GM21390 (cell line): ENCODE results near the gene ATP5IF1.

ENCODE experiments used
- ATAC-seq: cut with Tn5 transposase; IDR thresholded peaks from one replicate; pipeline ENCODE4 v1.9.1; 2021; ENCODE audit not compliant: unreplicated experiment

ATP5IF1 gene

DNA sequence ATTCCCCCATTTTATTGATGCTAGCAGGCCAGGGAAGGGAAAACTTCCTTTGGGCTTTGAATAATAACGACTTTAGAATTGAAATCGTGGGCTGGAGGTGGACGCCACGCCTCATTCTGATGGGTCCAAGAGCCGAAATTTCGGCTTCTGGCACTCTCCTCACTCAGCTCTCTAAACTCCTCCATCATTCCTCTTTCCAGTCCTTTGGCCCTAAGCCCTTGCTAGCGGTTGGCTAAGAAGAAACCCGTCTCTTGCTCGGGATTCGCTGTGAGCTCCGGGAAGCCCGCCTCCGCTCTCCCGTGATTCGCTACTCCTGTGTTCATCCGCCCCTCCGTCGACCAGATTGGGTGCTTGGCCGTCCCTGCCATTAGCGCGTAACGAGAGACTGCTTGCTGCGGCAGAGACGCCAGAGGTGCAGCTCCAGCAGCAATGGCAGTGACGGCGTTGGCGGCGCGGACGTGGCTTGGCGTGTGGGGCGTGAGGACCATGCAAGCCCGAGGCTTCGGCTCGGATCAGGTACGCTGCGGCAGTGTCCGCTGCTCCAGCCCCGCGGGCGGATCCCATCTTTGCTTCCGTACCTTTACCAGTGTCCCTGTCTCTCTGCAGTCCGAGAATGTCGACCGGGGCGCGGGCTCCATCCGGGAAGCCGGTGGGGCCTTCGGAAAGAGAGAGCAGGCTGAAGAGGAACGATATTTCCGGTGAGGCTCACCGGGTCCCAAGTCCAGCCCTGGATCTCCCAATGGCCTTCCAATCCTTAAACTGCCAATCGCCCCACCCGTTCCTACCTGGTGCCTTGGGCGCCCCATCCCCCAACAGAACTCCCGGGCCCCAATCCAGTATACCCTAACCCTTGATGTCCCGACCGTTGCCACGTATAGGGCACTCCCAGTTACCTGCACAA is at the start of gene ATP5IF1:
TSS of gene ATP5IF1 (plus strand) at position 370 of the 901 bp plus-strand sequence. CDS start at position 430, 60 bp downstream.
- peak; percentile 80 for ATAC-seq

DNA sequence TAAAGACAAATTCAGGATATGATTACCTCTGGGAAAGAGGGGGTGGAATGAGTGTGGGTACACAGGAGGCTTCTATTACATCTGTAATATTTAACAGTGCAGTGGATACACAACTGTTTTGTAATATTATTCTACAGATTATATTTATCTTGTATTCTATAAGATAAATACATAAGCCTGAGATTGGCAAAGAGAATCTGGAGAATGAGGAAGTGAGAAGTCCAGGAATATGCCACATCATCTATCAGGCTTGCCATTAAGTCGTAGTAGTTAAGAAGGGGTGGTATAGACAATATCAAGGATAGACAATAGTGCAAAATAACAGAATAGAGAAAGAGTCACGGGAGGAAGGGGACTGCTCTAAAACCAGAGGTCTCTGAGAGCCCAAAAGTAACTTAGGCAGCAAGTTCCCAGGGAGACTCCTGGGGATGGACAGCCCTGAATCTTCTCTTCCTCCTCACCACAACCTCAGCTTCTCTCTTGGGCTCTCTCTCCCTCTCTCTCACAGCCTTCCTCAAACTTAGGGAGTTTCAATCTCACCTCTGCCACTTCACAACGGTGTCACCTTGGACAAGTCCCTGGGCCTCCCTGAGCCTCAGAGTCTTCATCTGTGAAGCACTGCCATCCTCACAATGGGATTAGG is 45.5 kb upstream of the ATP5IF1 start:
- no peak for ATAC-seq

DNA sequence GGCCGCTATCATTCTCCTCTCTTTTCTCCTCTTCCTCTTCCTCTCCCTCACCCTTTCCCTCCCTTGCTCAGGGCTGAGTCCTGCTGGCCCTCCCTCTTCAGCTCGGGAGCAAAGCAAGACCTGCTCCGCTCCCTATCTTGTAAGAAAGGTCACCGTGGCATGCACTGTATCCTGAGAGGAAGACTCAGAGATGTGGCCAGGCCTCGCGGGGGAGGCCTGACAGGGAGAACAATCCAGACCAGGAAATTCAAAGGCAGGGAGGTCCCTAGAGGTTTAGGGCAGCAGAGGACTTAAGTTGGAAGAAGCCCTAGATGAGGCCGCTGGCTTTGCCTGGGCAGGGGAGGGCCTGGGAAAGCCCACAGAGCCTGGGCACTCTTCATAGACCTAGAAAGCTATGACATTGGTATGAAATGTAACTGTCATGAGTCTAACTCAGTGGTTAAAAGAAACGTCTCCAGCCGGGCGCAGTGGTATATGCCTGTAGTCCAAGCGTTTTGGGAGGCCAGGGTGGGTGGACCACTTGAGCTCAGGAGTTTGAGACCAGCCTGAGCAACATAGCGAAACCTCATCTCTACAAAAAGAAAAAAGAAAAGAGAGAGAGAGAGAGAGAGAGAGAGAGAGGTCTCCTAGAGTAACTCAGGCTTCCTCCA is 44.8 kb upstream of the ATP5IF1 start:
- no peak for ATAC-seq

GRCh38 chr1:28193701-28194161 is 42.2 kb upstream of the ATP5IF1 start:
- no peak for ATAC-seq

- ATAC-seq: no peak
Measured at GRCh38 chr1:28194326-28195035, 41.4 kb upstream of the ATP5IF1 start.

DNA sequence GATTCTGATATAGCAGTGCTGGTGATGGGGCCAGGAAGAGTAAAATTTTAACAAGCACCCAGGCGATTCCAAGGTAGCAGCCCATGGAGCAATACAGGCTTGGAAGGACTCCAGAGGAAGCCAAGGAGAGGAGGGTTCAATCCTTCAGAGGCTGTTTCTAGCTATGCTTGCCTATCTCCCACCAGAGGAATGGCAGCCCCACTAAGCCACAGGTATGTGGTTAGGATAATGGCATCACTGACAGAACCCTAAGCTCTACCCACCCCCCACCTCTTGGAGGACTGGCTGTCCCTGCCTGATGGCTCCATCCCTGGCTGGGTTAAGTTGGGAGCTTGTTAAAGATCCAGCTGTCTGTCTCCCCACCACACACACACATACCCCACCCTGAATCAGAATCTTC is 40.1 kb upstream of the ATP5IF1 start:
- ATAC-seq: no peak

GRCh38 chr1:28196330-28196729 is 39.6 kb upstream of the ATP5IF1 start:
- no peak for ATAC-seq

- ATAC-seq: no peak
Measured at GRCh38 chr1:28197682-28198415, 38.1 kb upstream of the ATP5IF1 start.

DNA sequence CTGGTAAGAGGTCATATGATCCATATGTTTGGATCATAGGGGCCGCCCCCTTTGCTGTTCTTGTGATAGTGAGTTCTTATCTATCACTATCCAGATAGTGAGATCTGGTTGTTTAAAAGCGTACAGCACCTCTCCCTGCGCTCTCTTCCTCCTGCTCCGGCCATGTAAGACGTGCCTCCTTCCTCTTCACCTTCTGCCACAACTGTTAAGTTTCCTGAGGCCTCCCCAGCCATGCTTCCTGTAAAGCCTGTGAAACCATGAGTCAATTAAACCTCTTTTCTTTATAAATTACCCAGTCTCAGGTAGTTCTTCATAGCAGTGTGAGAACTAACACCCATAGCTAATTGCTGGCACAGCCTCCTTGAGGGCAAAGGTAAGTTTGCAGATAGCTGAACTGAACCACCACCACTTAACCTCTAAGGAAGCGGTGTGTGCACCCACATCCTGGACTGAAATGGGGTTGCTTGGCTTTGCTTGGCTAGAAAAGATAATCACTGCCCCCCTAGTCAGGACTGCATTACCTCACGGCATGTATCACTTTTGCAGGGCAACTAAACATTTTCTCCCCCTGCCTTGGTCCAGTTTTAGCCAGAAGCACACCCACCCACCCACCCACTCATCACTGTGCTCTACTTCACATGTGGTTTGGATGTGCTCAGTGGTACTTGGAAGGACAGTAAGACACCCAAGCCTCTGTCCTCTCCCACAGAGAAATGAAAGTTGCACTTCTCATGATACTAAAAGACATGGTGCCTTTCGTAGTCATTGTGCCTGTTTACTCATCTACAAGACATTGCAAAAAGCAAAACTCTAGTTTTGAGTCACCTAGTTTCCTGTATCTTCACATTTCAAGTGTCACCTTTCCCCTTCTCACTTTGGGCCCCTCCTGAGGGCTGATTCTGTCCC is 36.3 kb upstream of the ATP5IF1 start:
- ATAC-seq: peak; percentile 83

DNA sequence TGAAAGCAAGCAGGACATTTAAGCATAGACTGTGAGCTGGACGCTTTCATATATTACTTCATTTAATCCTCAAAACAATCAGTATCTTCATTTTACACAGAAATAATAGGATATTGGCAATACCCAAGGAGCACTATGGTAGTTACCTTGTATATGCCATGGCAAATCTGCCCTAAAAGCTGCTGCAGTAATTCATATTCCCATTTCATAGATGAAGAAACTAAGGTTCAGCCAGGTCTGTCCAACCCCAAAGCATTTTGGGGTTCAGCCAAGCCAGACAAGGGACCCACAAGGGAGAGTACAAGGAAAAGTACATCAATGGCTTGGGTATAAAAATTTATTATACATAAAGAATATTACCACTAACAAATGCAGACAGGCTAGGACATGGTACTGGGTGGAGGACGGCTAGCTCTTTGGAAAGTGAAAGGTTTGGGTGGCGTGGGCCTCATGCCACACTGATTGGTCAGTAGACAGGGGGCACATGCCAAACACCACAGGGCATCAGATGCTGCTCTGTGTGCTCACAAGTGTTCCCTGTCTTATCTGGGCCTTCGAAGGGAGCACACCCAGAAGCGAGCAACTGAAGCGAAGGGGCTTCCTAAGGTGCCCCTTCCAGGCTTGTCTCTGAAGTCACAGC is 35.6 kb upstream of the ATP5IF1 start:
- no peak for ATAC-seq

DNA sequence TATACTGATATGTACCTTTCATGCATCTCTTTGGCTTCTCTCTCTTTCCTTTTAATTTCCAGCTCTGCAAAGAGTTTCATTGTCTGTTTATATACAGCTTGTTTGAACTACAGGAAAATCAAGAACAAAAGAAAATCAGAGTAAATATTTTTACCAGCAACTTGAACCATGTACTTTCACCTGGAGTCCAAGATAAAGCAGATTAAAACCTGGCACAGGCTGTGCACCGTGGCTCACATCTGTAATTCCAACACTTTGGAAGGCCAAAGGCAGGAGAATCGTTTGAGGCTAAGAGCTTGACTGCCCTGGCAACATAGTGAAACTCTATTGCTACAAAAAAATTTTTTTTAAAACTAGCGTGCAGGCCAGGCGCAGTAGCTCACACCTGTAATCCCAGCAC is 30.7 kb upstream of the ATP5IF1 start:
- no peak for ATAC-seq

DNA sequence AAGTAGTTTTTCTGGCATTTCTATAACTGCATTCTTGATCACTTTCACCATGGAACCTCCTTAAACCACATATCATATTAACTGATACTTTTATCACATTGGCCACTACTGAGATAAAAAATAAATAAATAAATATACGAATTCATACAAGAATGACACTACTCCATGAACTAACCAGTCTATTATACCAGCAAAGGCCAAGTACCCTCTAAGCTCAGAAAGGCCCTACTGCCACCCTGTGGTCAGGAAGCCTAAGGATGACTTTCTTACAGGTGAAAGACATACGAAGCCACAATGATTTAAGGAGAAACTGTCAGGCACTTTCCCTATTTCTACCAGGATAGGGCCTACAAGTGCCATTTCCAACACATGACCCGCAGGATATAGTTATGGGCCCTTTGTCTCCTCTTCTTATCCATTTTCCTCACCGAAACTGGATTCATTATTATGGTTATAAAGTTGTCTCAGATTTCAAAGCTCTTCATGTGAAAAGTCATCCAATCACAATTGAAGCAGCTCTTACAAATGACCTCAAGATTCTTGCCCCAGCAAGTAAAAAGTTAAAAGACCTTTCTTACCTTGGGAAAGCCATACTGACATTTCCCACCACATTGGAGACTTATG is 27.0 kb upstream of the ATP5IF1 start:
- ATAC-seq: no peak

- no peak for ATAC-seq
Measured at GRCh38 chr1:28209700-28210099, 26.2 kb upstream of the ATP5IF1 start.

- ATAC-seq: no peak
Measured at GRCh38 chr1:28213315-28213714, 22.6 kb upstream of the ATP5IF1 start.

GRCh38 chr1:28229089-28229488 is 6.8 kb upstream of the ATP5IF1 start:
- ATAC-seq: no peak

DNA sequence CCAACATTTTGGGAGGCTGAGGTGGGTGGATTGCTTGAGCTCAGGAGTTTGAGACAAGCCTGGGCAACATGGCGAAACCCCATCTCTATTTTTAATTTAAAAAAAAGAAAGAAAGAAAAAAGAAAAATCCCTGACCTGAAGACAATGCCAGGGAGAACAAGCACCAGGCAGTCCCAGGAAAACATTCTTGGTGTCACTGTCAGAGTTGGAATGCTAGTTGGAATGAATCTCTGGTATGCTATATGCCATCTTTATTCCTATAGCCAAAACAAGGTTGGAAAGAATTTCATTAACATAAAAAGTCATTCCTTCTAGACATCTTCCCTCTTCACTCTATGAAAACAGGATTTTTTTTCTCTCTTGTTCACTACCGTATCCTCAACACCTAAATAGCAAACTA is 5.9 kb upstream of the ATP5IF1 start:
- no peak for ATAC-seq

- ATAC-seq: peak; percentile 61
Measured at GRCh38 chr1:28232558-28233263, 3.2 kb upstream of the ATP5IF1 start, which contains the start of gene DNAJC8. TSS of gene DNAJC8 (minus strand) at chr1:28233029. CDS start at chr1:28232998, 31 bp downstream.

DNA sequence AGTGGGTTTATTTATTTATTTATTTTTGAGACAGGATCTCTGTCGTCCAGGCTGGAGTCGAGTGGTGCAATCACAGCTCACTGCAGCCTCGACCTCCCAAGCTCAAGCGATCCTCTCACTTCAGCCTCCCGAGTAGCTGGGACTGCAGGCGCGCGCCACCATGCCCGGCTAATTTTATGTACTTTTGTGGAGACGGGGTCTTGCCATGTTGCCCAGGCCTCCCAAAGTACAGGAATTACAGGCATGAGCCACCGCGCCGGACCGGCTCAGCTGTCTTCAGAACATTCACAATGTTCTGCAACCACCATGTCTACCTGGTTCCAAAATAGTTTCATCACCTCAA is 2.7 kb upstream of the ATP5IF1 start:
- no peak for ATAC-seq
